ENCODE measurements around the gene TM7SF3. TPM values are rescaled to one million over a fixed set of nuclear protein-coding genes. Genes with fewer than 3 reads are reported as not detected.
"Not testable (repeated sequence)": the region's sequence is repeated elsewhere in the genome, so short reads cannot be mapped to it uniquely, and the experiment has no call there.

Gene TM7SF3, protein sequence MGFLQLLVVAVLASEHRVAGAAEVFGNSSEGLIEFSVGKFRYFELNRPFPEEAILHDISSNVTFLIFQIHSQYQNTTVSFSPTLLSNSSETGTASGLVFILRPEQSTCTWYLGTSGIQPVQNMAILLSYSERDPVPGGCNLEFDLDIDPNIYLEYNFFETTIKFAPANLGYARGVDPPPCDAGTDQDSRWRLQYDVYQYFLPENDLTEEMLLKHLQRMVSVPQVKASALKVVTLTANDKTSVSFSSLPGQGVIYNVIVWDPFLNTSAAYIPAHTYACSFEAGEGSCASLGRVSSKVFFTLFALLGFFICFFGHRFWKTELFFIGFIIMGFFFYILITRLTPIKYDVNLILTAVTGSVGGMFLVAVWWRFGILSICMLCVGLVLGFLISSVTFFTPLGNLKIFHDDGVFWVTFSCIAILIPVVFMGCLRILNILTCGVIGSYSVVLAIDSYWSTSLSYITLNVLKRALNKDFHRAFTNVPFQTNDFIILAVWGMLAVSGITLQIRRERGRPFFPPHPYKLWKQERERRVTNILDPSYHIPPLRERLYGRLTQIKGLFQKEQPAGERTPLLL
- total RNA-seq = 10 to 100 TPM; 32.4 to 33.6 TPM

DNA sequence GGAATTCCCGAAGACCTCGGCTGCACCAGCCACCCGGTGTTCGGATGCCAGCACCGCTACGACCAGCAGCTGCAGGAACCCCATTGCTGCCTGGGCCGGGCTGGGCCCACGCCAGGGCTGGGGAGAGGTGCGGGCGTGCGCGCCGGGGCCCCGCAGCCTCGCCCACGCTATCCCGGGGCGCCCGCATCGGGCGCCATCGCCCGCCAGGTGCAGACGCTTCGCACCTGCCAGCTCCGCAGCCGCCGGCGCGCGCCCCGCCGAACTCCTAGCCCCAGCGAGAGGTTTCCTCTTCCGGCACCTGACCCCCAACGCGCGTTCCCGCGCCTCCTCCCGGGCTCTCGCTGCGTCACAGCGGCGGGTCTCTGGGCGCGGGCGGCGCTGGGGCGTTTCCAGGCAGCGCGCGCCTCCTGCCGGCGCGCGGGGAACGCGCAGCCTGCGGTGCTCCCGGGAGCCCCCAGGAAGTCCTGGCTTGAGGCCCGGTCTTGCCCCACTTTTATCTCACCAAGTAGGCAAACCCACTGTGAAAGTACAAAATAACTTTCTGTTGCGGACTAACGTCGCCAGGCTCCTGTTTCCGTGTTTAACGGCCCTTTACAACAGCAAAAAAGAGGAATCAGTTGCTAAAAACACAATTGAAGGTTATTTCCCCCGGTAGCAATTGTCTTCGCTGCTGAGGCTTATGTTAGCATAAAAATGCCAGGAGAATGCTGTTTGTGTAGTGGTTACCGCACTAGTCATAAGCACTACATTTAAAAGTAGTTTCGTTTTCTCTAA, at the start of gene TM7SF3:
Gene TM7SF3 (minus strand): TSS at position 300 of the 774 bp plus-strand sequence. CDS start 216 bp downstream, at position 84.
- peaks cover 39% of the 10 kb centered on the region for H3K4me1 Mint-ChIP-seq
- DNase-seq = peak; percentile 98
- H3K4me3 Mint-ChIP-seq = peak within 1 kb of the TSS; percentile 88
- peaks cover 5% of the 10 kb centered on the region for H3K36me3 Mint-ChIP-seq
- peak within 1 kb of the TSS; percentile 88 for H3K27ac Mint-ChIP-seq
- no peaks in the 10 kb centered on the region for H3K27me3 Mint-ChIP-seq
- no peaks in the 10 kb centered on the region for H3K9me3 Mint-ChIP-seq

DNA sequence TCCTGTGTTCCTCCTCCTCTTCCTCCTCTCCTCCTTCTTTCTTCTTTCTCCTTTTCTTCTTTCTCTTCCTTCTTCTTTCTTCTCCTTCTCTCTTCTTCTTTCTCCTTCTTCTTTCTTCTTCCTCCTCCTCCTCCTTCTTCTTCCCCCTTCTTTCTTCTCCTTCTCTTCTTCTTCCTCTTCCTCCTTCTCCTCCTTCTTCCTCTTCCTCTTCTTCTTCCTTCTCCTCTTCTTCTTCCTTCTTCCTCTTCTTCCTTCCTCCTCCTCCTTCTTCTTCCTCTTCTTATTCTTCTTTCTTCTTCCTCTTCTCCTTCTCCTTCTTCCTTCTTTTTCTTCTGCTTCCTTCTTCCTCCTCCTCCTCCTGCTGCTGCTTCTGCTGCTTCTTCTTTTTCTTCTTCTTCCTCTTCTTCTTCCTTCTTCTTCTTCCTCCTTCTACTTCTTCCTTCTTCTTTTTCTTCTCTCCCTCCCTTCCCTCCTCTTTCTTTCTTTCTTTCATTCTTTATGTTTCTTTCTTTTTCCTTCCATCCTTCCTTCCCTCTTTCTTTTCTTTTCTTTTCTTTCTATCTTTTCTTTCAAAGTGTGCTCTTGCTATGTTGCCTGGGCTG, 49.2 kb upstream of the TM7SF3 start:
- H3K4me3 Mint-ChIP-seq = no peak overlapping the region
- H3K27ac Mint-ChIP-seq = no peak overlapping the region
- H3K27me3 Mint-ChIP-seq = no peaks in the 10 kb centered on the region
- peaks cover 2% of the 10 kb centered on the region for H3K4me1 Mint-ChIP-seq
- DNase-seq = no peak
- peaks cover 2% of the 10 kb centered on the region for H3K9me3 Mint-ChIP-seq
- H3K36me3 Mint-ChIP-seq = peaks cover 8% of the 10 kb centered on the region

DNA sequence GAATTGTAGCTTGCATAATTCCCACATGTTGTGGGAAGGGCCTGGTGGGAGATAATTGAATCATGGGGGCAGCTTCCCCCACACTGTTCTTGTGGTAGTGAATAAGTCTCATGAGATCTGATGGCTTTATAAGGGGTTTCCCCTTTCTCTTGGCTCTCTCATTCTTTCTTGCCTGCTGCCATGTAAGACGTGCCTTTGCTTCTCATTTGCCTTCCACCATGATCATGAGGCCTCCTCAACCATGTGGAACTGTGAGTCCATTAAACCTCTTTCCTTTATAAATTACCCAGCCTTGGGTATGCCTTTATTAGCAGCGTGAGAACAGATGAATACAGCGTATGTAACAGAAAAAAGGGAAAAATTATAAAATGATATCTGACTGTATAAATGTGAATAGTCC, 47.1 kb upstream of the TM7SF3 start:
- Mint-ChIP-seq H3K27ac (no peak overlapping the region), H3K27me3 (no peaks in the 10 kb centered on the region), H3K9me3 (peaks cover 2% of the 10 kb centered on the region), H3K36me3 (peaks cover 8% of the 10 kb centered on the region), H3K4me3 (no peak overlapping the region), H3K4me1 (peaks cover 2% of the 10 kb centered on the region)
- DNase-seq = no peak

DNA sequence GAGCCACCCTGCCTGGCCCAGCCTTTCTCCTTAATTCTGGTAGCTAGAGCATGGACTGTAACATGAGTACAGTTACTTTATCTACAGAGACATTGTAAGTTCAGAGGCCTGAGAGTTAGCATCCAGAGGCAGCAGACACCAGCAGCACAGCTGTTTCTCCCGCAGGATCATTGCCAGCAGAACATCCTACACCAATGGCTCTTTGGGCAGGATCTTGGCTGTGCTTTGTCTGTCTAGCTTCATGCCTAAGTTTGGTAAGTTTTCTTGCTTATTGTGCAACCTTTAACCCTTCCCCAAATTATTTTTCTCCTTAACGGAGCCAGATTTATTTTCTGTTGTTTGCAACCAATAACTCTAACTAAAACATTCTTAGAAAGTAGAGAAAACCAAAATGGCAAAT, 46.6 kb upstream of the TM7SF3 start:
- H3K9me3 Mint-ChIP-seq = peaks cover 2% of the 10 kb centered on the region
- H3K36me3 Mint-ChIP-seq = peaks cover 8% of the 10 kb centered on the region
- no peak overlapping the region for H3K4me3 Mint-ChIP-seq
- H3K27me3 Mint-ChIP-seq = no peaks in the 10 kb centered on the region
- no peak for DNase-seq
- H3K4me1 Mint-ChIP-seq = peaks cover 2% of the 10 kb centered on the region
- H3K27ac Mint-ChIP-seq = no peak overlapping the region

DNA sequence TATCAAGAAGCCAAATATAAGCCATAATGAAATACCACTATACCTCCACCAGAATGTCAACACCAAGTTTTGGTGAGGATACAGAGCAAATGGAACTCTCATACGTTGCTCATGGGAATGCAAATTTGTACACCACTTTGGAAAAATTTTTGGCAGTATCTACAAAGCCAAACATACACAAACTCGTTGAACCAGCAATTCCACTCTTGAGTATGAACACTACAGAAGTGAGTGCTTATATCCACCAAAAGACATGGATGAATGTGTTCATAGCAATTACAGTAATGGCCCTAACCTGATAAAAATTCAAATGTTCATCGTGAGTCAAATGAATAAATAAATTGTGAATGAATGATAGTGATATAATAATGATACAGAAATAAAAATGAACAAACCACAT, 43.4 kb upstream of the TM7SF3 start:
- no peak for DNase-seq
- Mint-ChIP-seq H3K9me3 (peaks cover 2% of the 10 kb centered on the region), H3K4me3 (no peak overlapping the region), H3K27ac (no peak overlapping the region), H3K4me1 (peaks cover 2% of the 10 kb centered on the region), H3K36me3 (peaks cover 2% of the 10 kb centered on the region), H3K27me3 (no peaks in the 10 kb centered on the region)

DNA sequence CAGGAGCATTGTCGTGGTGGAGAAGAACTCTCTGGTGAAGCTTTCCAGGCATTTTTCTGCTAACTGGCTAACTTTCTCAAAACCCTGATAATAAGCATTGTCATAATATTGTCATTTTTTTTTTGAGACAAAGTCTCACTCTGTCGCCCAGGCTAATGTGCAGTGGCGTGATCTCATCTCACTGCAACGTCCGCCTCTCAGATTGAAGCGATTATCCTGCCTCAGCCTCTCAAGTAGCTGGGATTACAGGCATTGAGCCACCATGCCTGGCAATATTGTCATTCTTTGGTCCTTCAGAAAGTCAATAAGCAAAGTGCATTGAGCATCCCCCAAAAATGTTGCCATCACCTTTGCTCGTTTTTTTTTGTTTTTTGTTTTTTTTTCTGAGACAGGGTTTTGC, 41.8 kb upstream of the TM7SF3 start:
- Mint-ChIP-seq H3K27me3 (no peaks in the 10 kb centered on the region), H3K36me3 (no peaks in the 10 kb centered on the region), H3K4me1 (no peaks in the 10 kb centered on the region), H3K4me3 (no peak overlapping the region), H3K9me3 (no peaks in the 10 kb centered on the region), H3K27ac (no peak overlapping the region)
- no peak for DNase-seq

DNA sequence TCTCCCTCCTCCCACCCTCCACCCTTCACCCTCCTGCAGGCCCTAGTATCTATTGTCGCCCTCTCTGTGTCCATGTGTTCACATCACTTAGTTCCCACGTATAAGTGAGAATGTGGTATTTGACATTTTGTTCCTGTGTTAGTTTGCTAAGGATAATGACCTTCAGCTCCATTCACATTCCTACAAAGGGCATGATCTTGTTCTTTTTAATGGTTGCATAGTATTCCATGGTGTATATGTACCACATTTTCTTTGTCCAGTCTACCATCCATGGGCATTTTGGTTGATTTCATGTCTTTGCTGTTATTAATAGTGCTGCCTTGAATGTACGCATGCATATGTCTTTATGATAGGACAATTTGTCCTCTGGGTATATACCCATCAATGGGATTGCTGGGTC, 38.6 kb upstream of the TM7SF3 start:
- Mint-ChIP-seq H3K36me3 (no peaks in the 10 kb centered on the region), H3K4me1 (no peaks in the 10 kb centered on the region)

DNA sequence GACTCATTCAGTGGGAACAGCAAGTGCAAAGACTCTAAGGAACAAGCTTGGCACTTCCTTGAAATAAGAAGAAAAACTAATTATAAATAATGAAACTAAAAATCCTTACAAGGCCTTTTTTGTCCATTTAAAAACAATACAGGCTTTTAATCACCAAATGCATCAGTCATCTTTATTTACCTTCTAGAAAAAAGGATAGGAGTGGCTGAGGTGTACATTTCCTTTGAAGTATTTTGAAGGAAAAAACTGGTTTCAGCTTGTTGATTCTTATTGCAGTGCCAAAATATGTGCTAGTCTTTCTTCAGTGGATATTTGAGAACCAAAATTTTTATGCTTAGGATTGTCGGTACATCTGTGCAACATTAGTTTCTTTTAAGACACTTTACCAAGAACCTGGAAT, 38.0 kb upstream of the TM7SF3 start:
- no peak for DNase-seq
- no peaks in the 10 kb centered on the region for H3K36me3 Mint-ChIP-seq
- H3K4me3 Mint-ChIP-seq = no peak overlapping the region
- H3K9me3 Mint-ChIP-seq = no peaks in the 10 kb centered on the region
- H3K4me1 Mint-ChIP-seq = no peaks in the 10 kb centered on the region
- H3K27ac Mint-ChIP-seq = no peak overlapping the region
- no peaks in the 10 kb centered on the region for H3K27me3 Mint-ChIP-seq

More for the DNA sequence above, 38.6 kb upstream of the TM7SF3 start:
- Mint-ChIP-seq H3K4me3 (no peak overlapping the region), H3K27ac (no peak overlapping the region), H3K9me3 (no peaks in the 10 kb centered on the region), H3K27me3 (no peaks in the 10 kb centered on the region)
- no peak for DNase-seq

DNA sequence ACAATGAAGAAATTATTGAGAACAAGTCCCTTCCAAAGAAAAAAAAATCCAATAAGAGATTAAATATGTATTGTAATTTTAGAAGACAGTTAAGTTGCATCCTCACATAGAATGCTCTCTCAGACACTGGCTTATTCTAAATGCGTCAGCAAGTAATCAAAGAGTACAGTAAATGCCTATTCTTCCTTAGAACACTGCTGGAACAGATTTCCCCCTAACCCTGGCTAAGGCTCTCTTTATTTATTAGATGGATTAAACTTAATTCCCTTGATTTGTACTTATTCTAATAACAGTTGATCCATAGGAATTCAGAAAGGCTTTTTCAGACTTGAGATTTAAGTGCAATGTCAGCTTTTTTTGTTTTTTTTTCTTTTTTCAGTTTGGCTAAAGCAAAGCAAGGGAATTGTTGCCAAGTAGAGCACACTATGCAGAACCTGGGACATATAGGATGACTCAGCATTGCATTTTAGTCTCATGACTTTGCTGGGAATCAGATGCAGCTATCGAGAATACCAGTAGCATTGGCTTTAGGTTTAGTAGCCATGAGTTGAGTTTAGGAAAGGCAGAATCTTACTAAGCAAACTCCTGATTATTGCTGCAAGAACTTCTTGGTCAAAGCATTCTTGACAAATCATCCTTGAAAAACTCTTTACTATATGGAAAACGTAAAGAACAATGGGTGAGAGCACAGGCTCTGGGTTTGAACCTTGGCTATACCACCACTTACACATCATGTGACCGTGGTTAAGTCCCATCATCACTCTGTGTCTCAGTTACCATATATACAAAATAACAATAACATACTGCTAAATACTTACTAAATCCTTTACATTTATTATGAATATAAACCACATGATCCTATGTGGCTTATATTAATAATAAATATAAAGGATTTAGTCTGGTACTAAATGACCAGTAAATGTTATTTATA, 34.9 kb upstream of the TM7SF3 start:
- no peaks in the 10 kb centered on the region for H3K4me1 Mint-ChIP-seq
- no peak for DNase-seq
- peaks cover 10% of the 10 kb centered on the region for H3K9me3 Mint-ChIP-seq
- no peak overlapping the region for H3K4me3 Mint-ChIP-seq
- H3K27ac Mint-ChIP-seq = no peak overlapping the region
- no peaks in the 10 kb centered on the region for H3K27me3 Mint-ChIP-seq
- H3K36me3 Mint-ChIP-seq = peaks cover 4% of the 10 kb centered on the region

DNA sequence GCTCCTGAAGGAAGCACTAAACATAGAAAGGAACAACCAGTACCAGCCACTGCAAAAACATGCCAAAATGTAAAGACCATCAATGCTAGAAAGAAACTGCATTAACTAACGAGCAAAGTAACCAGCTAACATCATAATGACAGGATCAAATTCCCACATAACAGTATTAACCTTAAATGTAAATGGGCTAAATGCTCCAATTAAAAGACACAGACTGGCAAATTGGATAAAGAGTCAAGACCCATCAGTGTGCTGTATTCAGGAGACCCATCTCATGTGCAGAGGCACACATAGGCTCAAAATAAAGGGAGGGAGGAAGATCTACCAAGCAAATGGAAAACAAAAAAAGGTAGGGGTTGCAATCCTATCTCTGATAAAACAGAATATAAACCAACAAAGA, 27.8 kb upstream of the TM7SF3 start:
- H3K36me3 Mint-ChIP-seq = peaks cover 32% of the 10 kb centered on the region
- H3K4me3 Mint-ChIP-seq, H3K27ac Mint-ChIP-seq, H3K27me3 Mint-ChIP-seq, DNase-seq, H3K4me1 Mint-ChIP-seq: not testable (repeated sequence)
- peaks cover 35% of the 10 kb centered on the region for H3K9me3 Mint-ChIP-seq

DNA sequence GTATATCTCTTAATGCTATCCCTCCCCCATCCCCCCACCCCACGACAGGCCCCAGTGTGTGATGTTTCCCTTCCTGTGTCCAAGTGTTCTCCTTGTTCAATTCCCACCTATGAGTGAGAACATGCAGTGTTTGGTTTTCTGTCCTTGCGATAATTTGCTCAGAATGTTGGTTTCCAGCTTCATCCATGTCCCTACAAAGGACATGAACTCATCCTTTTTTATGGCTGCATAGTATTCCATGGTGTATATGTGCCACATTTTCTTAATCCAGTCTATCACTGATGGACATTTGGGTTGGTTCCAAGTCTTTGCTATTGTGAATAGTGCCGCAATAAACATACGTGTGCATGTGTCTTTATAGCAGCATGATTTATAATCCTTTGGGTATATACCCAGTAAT, 26.5 kb upstream of the TM7SF3 start:
- H3K27me3 Mint-ChIP-seq, H3K4me1 Mint-ChIP-seq, H3K27ac Mint-ChIP-seq, DNase-seq, H3K4me3 Mint-ChIP-seq: not testable (repeated sequence)
- Mint-ChIP-seq H3K36me3 (peaks cover 40% of the 10 kb centered on the region), H3K9me3 (peaks cover 34% of the 10 kb centered on the region)

DNA sequence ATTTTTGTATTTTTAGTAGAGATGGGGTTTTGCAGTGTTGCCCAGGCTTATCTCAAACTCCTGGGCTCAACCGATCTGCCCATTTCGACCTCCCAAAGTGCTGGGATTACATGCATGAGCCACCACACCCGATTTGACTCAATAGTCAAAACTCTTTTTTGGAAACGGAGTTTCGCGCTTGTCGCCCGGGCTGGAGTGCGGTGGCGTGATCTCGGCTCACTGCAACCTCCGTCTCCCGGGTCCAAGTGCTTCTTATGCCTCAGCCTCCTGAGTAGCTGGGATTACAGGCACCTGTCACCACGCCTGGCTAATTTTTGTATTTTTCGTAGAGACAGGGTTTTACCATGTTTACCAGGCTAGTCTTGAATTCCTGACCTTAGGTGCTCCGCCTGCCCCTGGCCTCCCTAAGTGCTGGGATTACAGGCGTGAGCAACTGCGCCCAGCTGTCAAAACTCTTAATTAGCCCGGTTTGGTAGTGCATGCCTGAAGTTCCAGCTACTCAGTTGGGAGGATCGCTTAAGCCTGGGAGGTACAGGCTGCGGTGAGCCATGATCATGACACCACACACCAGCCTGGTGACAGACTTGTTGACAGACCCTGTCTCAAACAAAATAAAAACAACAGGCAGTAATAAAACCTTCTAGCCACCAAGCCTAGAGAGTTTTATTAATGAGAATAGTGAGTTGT, 20.6 kb upstream of the TM7SF3 start:
- H3K9me3 Mint-ChIP-seq = peaks cover 3% of the 10 kb centered on the region
- no peak overlapping the region for H3K4me3 Mint-ChIP-seq
- H3K4me1 Mint-ChIP-seq = no peaks in the 10 kb centered on the region
- no peak for DNase-seq
- peaks cover 28% of the 10 kb centered on the region for H3K36me3 Mint-ChIP-seq
- H3K27me3 Mint-ChIP-seq = no peaks in the 10 kb centered on the region
- no peak overlapping the region for H3K27ac Mint-ChIP-seq

DNA sequence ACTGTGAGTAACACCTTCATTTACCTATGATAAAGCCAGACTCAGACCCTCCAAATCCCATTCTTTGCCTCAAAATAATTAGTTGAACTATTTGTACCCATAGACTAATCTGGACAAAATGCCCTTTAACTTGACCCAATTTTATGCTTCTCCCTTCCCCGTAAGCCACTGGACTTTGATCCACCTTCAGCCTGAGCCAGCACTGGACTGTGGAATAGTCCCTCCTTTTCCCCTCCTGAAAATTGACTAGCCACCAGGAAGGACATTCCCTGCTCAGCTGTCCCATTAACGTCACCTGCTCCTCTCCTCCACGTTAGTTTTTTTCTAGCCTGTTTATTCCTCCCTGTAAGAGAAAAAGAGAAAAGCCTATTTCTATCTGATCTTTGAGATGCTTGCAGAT, 18.5 kb upstream of the TM7SF3 start:
- Mint-ChIP-seq H3K27me3 (no peaks in the 10 kb centered on the region), H3K4me1 (no peaks in the 10 kb centered on the region), H3K27ac (no peak overlapping the region), H3K4me3 (no peak overlapping the region), H3K36me3 (peaks cover 26% of the 10 kb centered on the region), H3K9me3 (no peaks in the 10 kb centered on the region)
- no peak for DNase-seq

DNA sequence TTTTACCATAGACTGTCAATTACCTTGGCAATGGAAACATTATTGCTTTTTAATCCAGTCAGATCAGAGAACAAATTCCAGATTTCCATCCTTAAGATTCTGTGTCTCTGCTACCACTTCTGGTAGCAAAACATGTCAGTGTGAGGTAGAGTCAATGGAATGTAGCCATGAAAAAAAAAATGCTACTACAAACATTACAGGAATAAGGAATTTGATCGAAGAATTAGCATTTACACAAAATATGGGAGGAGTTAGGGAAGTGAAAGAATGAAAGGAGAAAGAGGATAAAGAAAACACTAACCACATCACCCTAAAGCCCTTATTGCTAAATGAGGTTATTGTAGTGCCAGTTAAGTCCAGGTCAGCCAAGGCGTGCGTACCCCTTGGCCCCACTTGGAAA, 17.3 kb upstream of the TM7SF3 start:
- H3K4me3 Mint-ChIP-seq = no peak overlapping the region
- H3K9me3 Mint-ChIP-seq = no peaks in the 10 kb centered on the region

More for the DNA sequence above, 17.3 kb upstream of the TM7SF3 start:
- H3K27me3 Mint-ChIP-seq = no peaks in the 10 kb centered on the region
- H3K27ac Mint-ChIP-seq = no peak overlapping the region
- H3K36me3 Mint-ChIP-seq = peaks cover 18% of the 10 kb centered on the region
- no peak for DNase-seq
- no peaks in the 10 kb centered on the region for H3K4me1 Mint-ChIP-seq
